GM10266 (cell line): Measurements from ENCODE around the gene DHRS7.

Experiments
- DNase-seq: peaks from one replicate; pipeline ENCODE4 v3.0.0; 2012; ENCODE audit errors: extremely low spot score
- CTCF ChIP-seq: IDR thresholded peaks from 2 replicates; pipeline ENCODE4 v1.5.1; 2012; ENCODE audit warnings: mild to moderate bottlenecking, low read depth; ENCODE audit not compliant: control insufficient read depth, insufficient read depth; ENCODE audit errors: missing control alignments

Gene DHRS7

GRCh38 chr14:60184146-60184904 lies 19.1 kb upstream of the DHRS7 start:
- DNase-seq: no peak
- TF ChIP-seq CTCF: peak; percentile 69

- TF ChIP-seq CTCF: no peak
- DNase-seq: no peak
Observed at GRCh38 chr14:60183741-60184140, 18.5 kb upstream of the DHRS7 start.

GRCh38 chr14:60183138-60183537 lies 17.9 kb upstream of the DHRS7 start:
- TF ChIP-seq CTCF: no peak
- no peak for DNase-seq

- TF ChIP-seq CTCF: no peak
- DNase-seq: no peak
Observed at GRCh38 chr14:60179431-60179869, 14.3 kb upstream of the DHRS7 start.

GRCh38 chr14:60178820-60179219 lies 13.6 kb upstream of the DHRS7 start:
- DNase-seq: no peak
- TF ChIP-seq CTCF: no peak

- no peak for TF ChIP-seq CTCF
- no peak for DNase-seq
Observed at GRCh38 chr14:60178164-60178563, 13.0 kb upstream of the DHRS7 start.

GRCh38 chr14:60175255-60175902 lies 10.2 kb upstream of the DHRS7 start:
- no peak for DNase-seq
- TF ChIP-seq CTCF: no peak
